NCI-H2227 (cell line): ENCODE data around the gene PLXNA2.

Source experiments
- DNase-seq: peaks from one replicate; lab custom pipeline; 2025; ENCODE audit not compliant: unreplicated experiment; lab: John Stamatoyannopoulos, UW

PLXNA2 gene

GRCh38 chr1:208207388-208208131, 36.6 kb downstream of the PLXNA2 start:
- DNase-seq: no peak

- no peak for DNase-seq
Measured at GRCh38 chr1:208206092-208206698, 38.0 kb downstream of the PLXNA2 start.

GRCh38 chr1:208205216-208206013, 38.8 kb downstream of the PLXNA2 start:
- DNase-seq: no peak

- no peak for DNase-seq
Measured at GRCh38 chr1:208204779-208205178, 39.4 kb downstream of the PLXNA2 start.

GRCh38 chr1:208203848-208204609, 40.2 kb downstream of the PLXNA2 start:
- no peak for DNase-seq

GRCh38 chr1:208203127-208203847, 40.9 kb downstream of the PLXNA2 start:
- peak; percentile 25 for DNase-seq

- DNase-seq: no peak
Measured at GRCh38 chr1:208202333-208202995, 41.7 kb downstream of the PLXNA2 start.

GRCh38 chr1:208201229-208201628, 43.0 kb downstream of the PLXNA2 start:
- DNase-seq: no peak

GRCh38 chr1:208200116-208200515, 44.1 kb downstream of the PLXNA2 start:
- DNase-seq: no peak

GRCh38 chr1:208198236-208198635, 45.9 kb downstream of the PLXNA2 start:
- no peak for DNase-seq

- no peak for DNase-seq
Measured at GRCh38 chr1:208194944-208195343, 49.2 kb downstream of the PLXNA2 start.

GRCh38 chr1:208192995-208193394, 51.2 kb downstream of the PLXNA2 start:
- DNase-seq: no peak

GRCh38 chr1:208190784-208191183, 53.4 kb downstream of the PLXNA2 start:
- no peak for DNase-seq

GRCh38 chr1:208189716-208190115, 54.5 kb downstream of the PLXNA2 start:
- DNase-seq: no peak

- no peak for DNase-seq
Measured at GRCh38 chr1:208189183-208189582, 55.0 kb downstream of the PLXNA2 start.

GRCh38 chr1:208188607-208189006, 55.6 kb downstream of the PLXNA2 start:
- no peak for DNase-seq

- DNase-seq: no peak
Measured at GRCh38 chr1:208187499-208188041, 56.6 kb downstream of the PLXNA2 start.

- DNase-seq: no peak
Measured at GRCh38 chr1:208185801-208186231, 58.4 kb downstream of the PLXNA2 start.

- DNase-seq: no peak
Measured at GRCh38 chr1:208184966-208185654, 59.1 kb downstream of the PLXNA2 start.
